Measurements from ENCODE around the gene ADAMTS10.
"Not testable (repeated sequence)": the region's sequence is repeated elsewhere in the genome, so short reads cannot be mapped to it uniquely, and the experiment has no call there.

Gene ADAMTS10

DNA sequence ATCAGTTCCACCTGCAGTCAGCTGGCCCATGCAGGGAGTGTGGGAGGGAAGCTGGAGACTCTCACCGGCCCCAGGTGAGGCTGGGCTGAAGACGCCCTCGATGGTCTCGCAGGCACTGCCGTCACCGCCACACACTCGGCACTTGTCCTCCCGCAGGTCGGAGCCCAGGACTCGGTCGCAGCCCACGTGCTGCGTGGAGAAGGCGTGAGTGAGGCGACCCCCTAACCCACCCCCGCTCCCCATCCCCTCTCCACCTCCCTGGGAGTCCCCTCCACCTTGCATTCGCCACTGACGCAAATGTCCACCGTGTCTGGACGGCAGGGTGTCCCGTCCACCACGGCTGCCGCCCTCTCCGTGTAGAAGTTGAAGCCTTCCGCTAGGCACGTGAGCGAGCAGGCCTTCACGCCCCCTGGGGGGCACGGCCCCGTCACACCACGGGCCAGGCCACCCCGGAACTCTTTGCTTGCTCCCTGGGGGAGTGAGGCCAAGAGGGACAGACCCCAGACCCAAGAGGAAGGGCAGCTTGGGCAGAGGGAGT, 21.3 kb downstream of the ADAMTS10 start:
- DNase-seq, result no peak

GRCh38 chr19:8585894-8586750, 24.4 kb downstream of the ADAMTS10 start:
- DNase-seq, result peak; percentile 68

GRCh38 chr19:8584965-8585893, 25.3 kb downstream of the ADAMTS10 start:
- DNase-seq, result no peak

DNA sequence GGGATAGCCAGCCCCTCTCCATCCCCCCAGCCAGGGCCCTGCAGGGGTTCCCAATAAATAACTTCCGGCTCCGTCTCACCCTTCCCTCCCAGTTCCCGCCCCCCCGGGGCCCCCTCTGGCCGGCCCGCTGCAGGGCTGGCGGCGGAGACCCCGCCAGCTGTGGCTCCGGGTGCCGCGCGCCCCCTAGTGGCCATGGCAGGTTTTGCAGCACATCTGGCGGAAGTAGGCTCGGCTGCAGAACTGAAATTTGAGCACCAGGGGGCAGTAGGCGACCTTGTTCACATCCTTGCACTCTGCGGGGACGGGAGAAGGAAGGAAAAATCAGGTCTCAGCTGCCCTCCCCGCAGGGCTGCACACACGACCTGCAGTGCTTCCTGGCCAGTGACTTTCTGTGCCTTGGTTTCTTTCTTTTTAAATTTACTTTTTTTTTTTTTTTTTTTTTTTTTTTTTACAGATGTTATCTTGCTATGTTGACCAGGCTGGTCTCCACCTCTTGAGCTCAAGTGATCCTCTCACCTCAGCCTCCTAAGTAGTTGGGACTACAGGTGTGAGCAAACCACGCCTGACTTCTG, 29.7 kb downstream of the ADAMTS10 start:
- DNase-seq, result peak; percentile 87

- DNase-seq, result peak; percentile 84
Observed at GRCh38 chr19:8578642-8579265, 31.8 kb downstream of the ADAMTS10 start.

DNA sequence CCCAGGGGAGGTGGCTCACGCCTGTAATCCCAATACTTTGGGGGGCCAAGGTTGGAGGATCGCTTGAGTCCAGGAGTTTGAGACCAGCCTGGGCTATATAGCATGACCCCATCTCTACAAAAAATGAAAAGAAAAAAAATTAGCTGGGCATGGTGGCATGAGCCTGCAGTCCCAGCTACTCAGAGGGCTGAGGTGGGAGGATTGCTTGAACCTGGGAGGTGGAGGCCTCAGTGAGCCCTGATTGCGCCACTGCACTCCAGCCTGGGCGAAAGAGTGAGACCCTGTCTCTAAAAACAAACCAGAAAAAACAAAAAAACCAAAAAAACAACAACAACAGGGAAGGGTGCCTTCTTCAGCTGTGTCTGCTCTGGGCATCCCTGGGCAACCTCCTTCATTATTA, 32.8 kb downstream of the ADAMTS10 start:
- no peak for DNase-seq

DNA sequence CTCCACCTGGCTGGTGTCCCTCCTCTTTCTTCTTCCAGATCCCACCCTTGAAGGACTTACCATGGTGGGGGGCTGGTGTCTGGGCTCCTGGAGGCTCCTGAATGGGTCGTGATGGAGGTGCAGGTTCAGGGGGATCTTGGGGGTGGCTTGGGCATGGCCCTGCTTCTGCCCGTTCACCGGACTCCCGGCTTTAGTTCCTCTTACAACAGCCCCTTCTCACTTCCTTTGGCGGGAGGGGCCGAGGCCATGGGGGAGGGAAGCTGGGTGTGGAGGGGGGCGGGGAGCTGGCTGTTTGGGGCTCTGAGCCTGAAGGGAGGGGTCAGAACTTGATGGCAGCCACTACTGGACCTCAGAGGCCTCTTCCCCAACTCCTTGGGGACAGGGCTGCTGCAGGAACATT, 33.3 kb downstream of the ADAMTS10 start, which contains the start of gene MYO1F:
Gene MYO1F (minus strand): TSS at position 196 of the 400 bp plus-strand sequence. CDS start 133 bp downstream, at position 63.
- peak; percentile 39 for DNase-seq

GRCh38 chr19:8576273-8576993, 34.1 kb downstream of the ADAMTS10 start:
- DNase-seq, result peak; percentile 52

- DNase-seq, result peak; percentile 80
Observed at GRCh38 chr19:8575467-8575997, 35.0 kb downstream of the ADAMTS10 start.

- DNase-seq, result not testable (repeated sequence)
Observed at GRCh38 chr19:8574619-8574922, 35.9 kb downstream of the ADAMTS10 start.

DNA sequence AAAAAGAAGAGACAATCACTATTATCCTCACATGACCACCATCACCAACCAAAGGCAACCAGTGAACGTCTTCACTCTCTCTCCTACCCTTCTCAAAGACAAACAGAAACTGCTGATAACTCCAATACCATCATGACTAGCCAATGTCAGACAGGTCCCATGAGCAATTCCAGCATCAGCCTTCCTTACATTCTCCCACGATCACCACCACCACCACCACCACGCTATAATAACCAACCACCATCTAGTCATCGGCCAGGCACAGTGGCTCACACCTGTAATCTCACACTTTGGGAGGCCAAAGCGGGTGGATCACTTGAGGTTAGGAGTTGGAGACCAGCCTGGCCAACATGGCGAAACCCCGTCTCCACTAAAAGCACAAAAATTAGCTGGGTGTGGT, 37.2 kb downstream of the ADAMTS10 start:
- peak; percentile 38 for DNase-seq

DNA sequence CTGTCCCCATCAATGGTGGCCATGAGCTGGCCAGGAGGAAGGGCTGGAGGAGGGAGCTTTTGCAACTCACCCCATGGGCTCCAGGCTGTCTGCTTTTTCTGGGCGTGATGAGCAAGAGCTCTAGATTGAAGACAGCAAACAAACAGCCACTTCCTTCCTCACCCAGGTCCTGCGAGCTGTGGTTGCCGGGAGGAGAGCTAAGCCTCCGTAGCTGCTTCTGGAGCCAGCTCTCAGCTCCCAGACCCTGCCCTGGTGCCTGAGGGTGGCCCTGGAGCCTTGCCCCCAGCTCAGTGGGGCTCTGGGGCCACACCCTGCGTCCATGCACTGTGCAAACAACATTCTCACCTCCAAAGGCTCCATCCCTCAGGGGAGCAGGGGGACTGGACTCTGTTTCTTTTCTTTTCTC, 39.5 kb downstream of the ADAMTS10 start:
- DNase-seq, result peak; percentile 87

- peak; percentile 95 for DNase-seq
Observed at GRCh38 chr19:8569066-8569771, 41.3 kb downstream of the ADAMTS10 start.

- no peak for DNase-seq
Observed at GRCh38 chr19:8567522-8568172, 42.9 kb downstream of the ADAMTS10 start.

DNA sequence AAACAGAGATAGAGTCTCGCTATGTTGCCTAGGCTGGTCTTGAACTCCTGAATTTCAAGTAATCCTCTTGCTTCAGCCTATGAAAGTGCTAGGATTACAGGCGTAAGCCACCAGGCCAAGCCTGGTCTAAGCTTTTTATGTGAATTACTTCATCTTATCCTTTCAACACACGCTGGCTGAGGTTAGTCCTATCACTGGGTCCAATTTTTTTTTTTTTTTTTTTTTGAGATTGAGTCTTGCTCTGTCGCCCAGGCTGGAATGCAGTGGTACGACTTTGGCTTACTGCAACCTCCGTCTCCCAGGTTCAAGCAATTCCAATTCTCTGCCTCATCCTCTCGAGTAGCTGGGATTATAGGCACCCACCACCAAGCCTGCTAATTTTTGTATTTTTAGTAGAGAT, 43.7 kb downstream of the ADAMTS10 start:
- DNase-seq, result no peak

- not testable (repeated sequence) for DNase-seq
Observed at GRCh38 chr19:8564866-8565265, 45.6 kb downstream of the ADAMTS10 start.

- no peak for DNase-seq
Observed at GRCh38 chr19:8561075-8561764, 49.3 kb downstream of the ADAMTS10 start.

GRCh38 chr19:8558325-8558724, 52.2 kb downstream of the ADAMTS10 start:
- DNase-seq, result no peak

- DNase-seq, result no peak
Observed at GRCh38 chr19:8557642-8558238, 52.8 kb downstream of the ADAMTS10 start.
